Measurements from ENCODE around the gene HSD17B7. TPM values are rescaled to one million over a fixed set of nuclear protein-coding genes. Genes with fewer than 3 reads are reported as not detected.
A peak's percentile ranks its signal among the peaks of the same experiment; 100 is the strongest.
"Not testable (repeated sequence)": the region's sequence is repeated elsewhere in the genome, so short reads cannot be mapped to it uniquely, and the experiment has no call there.

Gene HSD17B7
- 4.2 TPM for total RNA-seq
- long read RNA-seq, partial matches to known transcripts: 0 of 3 reads
- long read RNA-seq, other reads (novel, unspliced or antisense): 0 of 3 reads

- intact Hi-C loops (cut with DNase I): not testable (repeated sequence)
Observed at GRCh38 chr1:162790303-162790984, at the start of gene HSD17B7. Gene HSD17B7, plus strand, starts transcription at chr1:162790702. Its CDS starts 99 bp downstream, at chr1:162790801.

GRCh38 chr1:162740755-162741154, 49.7 kb upstream of the HSD17B7 start:
- no peak for DNase-seq (ENCODE audit: missing footprints)
- intact Hi-C loops (cut with DNase I): no loop called here
- peak; percentile 74 for ATAC-seq

More at GRCh38 chr1:162790303-162790984, at the start of gene HSD17B7:
- ATAC-seq (peak; percentile 99), DNase-seq (ENCODE audit: missing footprints) (peak; percentile 90)

DNA sequence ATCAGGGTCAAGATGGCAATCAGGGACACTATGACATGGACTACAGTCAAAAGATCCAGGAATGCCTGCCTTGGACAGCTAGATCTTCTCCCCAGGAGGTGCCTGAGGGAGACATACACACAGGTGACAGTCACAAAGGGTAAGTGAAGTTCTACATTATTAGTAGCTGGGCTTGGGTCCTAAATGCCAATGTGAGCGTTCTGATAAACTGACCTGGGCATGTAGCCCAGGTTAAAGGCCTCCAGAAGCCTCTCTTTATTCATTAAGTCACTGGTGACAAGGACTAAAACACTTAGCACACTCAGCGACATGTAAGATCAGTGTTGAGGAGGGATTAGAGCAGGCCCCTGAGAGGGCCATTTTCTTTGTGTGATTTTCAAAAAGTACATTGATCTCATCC, 48.9 kb upstream of the HSD17B7 start:
- intact Hi-C loops (cut with DNase I): no loop called here
- ATAC-seq: peak; percentile 34

GRCh38 chr1:162746264-162746942, 44.1 kb upstream of the HSD17B7 start:
- ATAC-seq; intact Hi-C loops (cut with DNase I); DNase-seq (ENCODE audit: missing footprints): not testable (repeated sequence)

More for the DNA sequence above, 48.9 kb upstream of the HSD17B7 start:
- DNase-seq (ENCODE audit: missing footprints): no peak

GRCh38 chr1:162753001-162753658, 37.4 kb upstream of the HSD17B7 start:
- DNase-seq (ENCODE audit: missing footprints): no peak
- intact Hi-C loops (cut with DNase I): no loop called here
- no peak for ATAC-seq

GRCh38 chr1:162753998-162754585, 36.4 kb upstream of the HSD17B7 start:
- intact Hi-C loops (cut with DNase I): no loop called here
- ATAC-seq (no peak), DNase-seq (ENCODE audit: missing footprints) (no peak)

GRCh38 chr1:162755306-162755705, 35.2 kb upstream of the HSD17B7 start:
- intact Hi-C loops (cut with DNase I): loop anchor here (5.0 kb wide), 1 partner anchor 143 kb away; no protein-coding TSS in a partner anchor
- ATAC-seq: no peak

DNA sequence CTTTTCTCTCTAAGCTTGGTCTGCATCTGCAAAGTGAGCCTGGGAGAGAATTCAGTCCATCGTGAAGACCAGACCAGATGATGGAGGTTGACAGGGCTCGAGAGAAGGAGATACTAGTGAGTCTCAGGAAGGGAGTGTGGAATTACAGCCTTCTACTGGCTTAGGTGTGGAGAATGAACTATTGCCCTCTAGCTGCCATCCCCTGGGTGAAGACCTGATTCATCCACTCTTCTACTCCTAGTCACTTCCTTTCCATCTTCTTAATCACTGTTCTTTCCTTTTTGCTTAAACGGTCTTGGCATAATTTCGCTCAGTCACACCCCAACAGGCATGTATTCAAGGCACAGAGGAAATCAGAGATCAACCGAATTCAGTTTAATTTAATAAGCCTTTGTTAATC, 34.0 kb upstream of the HSD17B7 start:
- DNase-seq (ENCODE audit: missing footprints) (no peak), ATAC-seq (no peak)
- intact Hi-C loops (cut with DNase I): loop anchor here (5.0 kb wide), 1 partner anchor 144 kb away; no protein-coding TSS in a partner anchor

More at GRCh38 chr1:162755306-162755705, 35.2 kb upstream of the HSD17B7 start:
- no peak for DNase-seq (ENCODE audit: missing footprints)

DNA sequence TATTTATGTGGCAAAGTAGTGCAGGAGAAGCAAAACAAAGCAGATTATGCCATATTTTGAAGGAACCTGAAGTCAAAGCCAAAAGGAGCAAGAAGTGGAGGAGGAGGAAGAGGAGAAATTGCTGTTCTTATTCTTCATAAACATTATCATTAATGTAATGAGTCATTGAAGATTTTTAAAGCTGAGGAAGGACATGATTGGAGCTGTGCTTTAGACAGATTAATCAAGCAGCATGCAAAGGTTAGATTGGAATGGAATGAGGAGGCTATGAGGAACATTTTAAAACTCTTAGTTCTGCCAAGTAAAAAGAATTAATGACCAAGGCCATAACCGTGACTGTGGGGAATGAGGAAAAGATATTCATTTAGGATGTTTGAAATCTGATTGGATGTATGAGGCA, 33.0 kb upstream of the HSD17B7 start:
- intact Hi-C loops (cut with DNase I): loop anchor here (5.0 kb wide), 1 partner anchor 145 kb away; no protein-coding TSS in a partner anchor
- DNase-seq (ENCODE audit: missing footprints): no peak
- no peak for ATAC-seq

DNA sequence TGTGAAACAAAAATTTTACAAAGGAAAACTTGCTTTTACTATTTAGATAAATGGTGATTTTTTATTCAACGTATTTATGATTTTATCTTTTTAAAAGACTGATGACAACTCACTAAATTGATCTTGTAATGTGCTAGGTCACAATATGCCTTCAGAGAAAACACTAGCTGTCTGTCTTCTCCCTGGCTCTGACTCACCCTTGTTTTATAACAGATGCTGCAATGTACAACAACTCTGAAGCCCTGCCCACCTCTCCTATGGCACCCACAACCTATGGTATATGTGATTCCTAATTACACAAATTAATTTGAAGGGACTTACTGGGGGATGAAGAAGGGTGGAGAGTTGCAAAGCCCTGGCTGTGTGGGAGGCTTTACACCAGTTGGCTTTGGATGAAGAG, 24.7 kb upstream of the HSD17B7 start:
- intact Hi-C loops (cut with DNase I): no loop called here
- no peak for DNase-seq (ENCODE audit: missing footprints)
- ATAC-seq: no peak

DNA sequence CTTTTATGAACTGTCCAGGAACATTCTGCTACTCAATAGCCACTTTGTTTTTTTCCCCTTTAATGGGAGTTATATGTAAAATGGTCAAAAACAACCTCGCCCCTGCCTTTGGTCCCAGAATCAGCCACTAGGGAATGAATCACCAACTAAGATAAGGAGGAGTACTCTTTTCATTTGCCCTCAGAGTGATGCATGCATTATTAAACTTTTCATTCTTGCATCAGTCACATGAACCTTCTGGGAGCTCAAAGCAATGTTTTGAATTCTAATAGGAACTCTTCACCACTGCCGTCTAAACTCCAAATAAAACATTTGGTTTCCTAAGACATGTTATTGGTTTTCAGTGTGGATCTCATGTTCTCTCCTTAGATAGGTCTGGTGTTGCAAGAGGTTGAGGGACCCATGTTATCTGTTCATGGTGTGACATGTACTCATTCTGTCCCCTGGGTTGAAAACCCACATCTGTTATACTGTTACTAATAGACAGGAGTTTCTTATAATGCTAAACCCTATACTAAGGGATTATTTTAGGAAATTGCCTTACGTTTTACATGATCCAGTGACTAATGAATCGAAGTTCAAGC, 17.8 kb upstream of the HSD17B7 start:
- intact Hi-C loops (cut with DNase I): no loop called here
- ATAC-seq: peak; percentile 89
- DNase-seq (ENCODE audit: missing footprints): no peak

GRCh38 chr1:162774007-162774406, 16.5 kb upstream of the HSD17B7 start:
- intact Hi-C loops (cut with DNase I): no loop called here
- DNase-seq (ENCODE audit: missing footprints) (no peak), ATAC-seq (no peak)

DNA sequence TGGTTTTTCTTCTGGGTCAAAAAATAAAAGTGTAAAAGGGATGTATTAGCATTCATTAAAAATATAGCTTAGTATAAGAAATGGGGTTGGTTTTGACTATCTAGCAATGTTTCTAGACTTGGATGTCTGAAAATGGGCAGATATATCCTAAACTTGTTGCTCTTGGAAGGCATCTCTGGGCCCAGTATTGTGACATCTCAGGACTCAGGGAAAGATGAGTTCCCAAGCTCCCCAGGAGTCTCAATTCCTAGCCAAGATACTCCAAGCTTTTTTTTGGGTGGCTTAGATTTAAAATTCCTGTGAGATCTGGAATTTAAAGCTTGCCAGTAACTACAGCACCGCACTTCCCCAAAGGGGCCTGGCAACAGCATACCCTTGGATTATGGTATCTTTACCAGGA, 11.5 kb upstream of the HSD17B7 start:
- intact Hi-C loops (cut with DNase I): no loop called here
- DNase-seq (ENCODE audit: missing footprints) (no peak), ATAC-seq (peak; percentile 20)

GRCh38 chr1:162782671-162783070, 7.8 kb upstream of the HSD17B7 start:
- ATAC-seq (no peak), DNase-seq (ENCODE audit: missing footprints) (no peak)
- intact Hi-C loops (cut with DNase I): no loop called here

GRCh38 chr1:162784926-162785325, 5.6 kb upstream of the HSD17B7 start:
- intact Hi-C loops (cut with DNase I): not testable (repeated sequence)

GRCh38 chr1:162788783-162789182, 1.7 kb upstream of the HSD17B7 start:
- intact Hi-C loops (cut with DNase I): not testable (repeated sequence)

More at GRCh38 chr1:162784926-162785325, 5.6 kb upstream of the HSD17B7 start:
- DNase-seq (ENCODE audit: missing footprints); ATAC-seq: not testable (repeated sequence)

GRCh38 chr1:162790985-162791357, 469 bp downstream of the HSD17B7 start:
- ATAC-seq; intact Hi-C loops (cut with DNase I); DNase-seq (ENCODE audit: missing footprints): not testable (repeated sequence)

More at GRCh38 chr1:162788783-162789182, 1.7 kb upstream of the HSD17B7 start:
- not testable (repeated sequence) for ATAC-seq; DNase-seq (ENCODE audit: missing footprints)

GRCh38 chr1:162794284-162794683, 3.8 kb downstream of the HSD17B7 start:
- ATAC-seq; intact Hi-C loops (cut with DNase I); DNase-seq (ENCODE audit: missing footprints): not testable (repeated sequence)

Measured in Right ventricle myocardium inferior (tissue), 1 donor.